ENCODE measurements around the gene ENTPD2. TPM values are rescaled to one million over a fixed set of nuclear protein-coding genes. Genes with fewer than 3 reads are reported as not detected.

Gene ENTPD2
- total and polyA plus RNA-seq, 2 donors (not counting 3 experiments of a cell fraction or from before 2014, with no cell fraction given), result not detected

DNA sequence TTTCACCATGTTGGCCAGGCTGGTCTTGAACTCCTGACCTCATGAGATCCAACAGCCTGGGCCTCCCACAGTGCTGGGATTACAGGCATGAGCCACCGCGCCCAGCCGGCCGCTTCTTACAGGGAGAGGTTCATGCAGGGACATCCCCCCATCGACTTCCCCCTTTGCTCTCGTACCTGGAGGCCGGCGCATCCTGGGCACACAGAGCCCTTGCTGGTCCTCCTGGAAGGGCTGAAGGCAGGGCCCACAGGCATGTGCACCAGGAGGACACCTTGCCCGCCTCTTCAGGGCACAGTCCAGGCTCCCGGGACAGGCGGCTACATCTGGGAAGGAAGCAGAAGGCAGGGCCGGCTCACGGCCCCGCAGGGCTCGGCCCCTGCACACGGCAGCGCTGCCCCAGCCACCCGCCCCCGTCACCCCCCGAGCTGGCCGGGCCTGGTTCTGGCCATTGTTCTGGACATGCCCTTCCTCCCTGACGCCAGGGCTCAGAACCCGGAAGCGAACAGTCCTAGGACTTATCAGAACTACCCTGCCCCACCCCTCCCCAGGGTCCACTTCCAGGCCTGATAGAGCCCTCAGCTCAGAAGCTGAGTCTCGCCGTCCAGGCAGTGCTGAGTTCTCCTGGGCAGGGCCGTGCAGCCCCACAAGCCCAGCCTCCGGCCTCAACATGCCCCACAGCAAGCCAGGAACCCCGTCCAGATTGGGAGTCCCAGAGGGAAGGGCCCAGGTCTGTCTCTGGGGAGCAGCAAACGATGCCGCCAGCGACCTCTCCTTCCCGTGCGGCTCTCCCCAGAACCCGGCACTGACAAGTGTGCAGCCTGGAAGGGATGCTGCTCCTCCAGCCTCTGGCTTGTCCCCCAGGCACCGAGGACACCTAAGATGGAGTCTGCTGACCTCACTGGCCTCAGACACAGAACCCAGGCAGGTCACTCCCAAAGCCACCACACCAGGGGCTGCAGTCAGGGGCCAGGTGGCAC lies 10.8 kb downstream of the ENTPD2 start:
- no peak for DNase-seq (ENCODE audit: low read depth, low spot score)
- dilution Hi-C loops (cut with MboI; ENCODE audit: extremely low pct_ligation_motif_present, low sequenced_read_pairs), result no loop called here
- Histone ChIP-seq H2AFZ (ENCODE audit: low read depth, low read length) (no peak overlapping the region), H3K4me1 (ENCODE audit: control insufficient read depth, extremely low read depth, insufficient read depth, low read length) (peaks cover 41% of the 10 kb centered on the region), H3K9me3 (replicated peaks; ENCODE audit: control insufficient read depth, insufficient read depth, low read length) (no peaks in the 10 kb centered on the region), H3K27me3 (ENCODE audit: control insufficient read depth in 2 of 2, insufficient read depth in 2 of 2, low read length in 2 of 2) (no peaks in the 10 kb centered on the region), H4K20me1 (replicated peaks; ENCODE audit: control insufficient read depth, extremely low read depth, insufficient read depth, low read length) (no peaks in the 10 kb centered on the region), H3K27ac (ENCODE audit: insufficient read depth, low read depth, low read length) (no peak overlapping the region), H3K9ac (replicated peaks; ENCODE audit: extremely low read depth, insufficient read depth, low read length) (no peak overlapping the region), H3K9me1 (replicated peaks; ENCODE audit: control insufficient read depth, extremely low read depth, insufficient read depth, low read length) (no peaks in the 10 kb centered on the region), H3K79me2 (ENCODE audit: control insufficient read depth, insufficient read depth, low read length) (peaks cover 33% of the 10 kb centered on the region), H3K36me3 (ENCODE audit: control insufficient read depth in 2 of 2, extremely low read depth in 1 of 2, insufficient read depth in 2 of 2, low read length in 2 of 2) (peaks cover 0 to 17% of the 10 kb centered on the region in 2 experiments), H3K4me3 (replicated peaks in 1 of 3; ENCODE audit: insufficient read depth in 1 of 3, low read depth in 1 of 3, low read length in 3 of 3) (no peak overlapping the region), H3K4me2 (ENCODE audit: insufficient read depth, low read length) (peak overlapping the region; percentile 24)
- peak; percentile 46 for FAIRE-seq
- ChIA-PET CTCF (interaction anchor here (4.9 to 5.2 kb wide), 2 partner anchors 7 to 14 kb away, joined by 27 to 58 read pairs; no protein-coding TSS in a partner anchor), POLR2A (interaction anchor here (0.7 kb wide), 1 partner anchor 253 kb away, joined by 3 read pairs; no protein-coding TSS in a partner anchor)
- TF ChIP-seq JUN (IDR thresholded peaks at IDR 0.05; ENCODE audit: borderline replicate concordance, insufficient read depth, insufficient read length, low read depth) (no peak), MYC (IDR thresholded peaks at IDR 0.05; ENCODE audit: low read depth, low read length) (no peak), POLR2AphosphoS5 (IDR thresholded peaks at IDR 0.05; ENCODE audit: insufficient read depth, low read depth, low read length) (no peak), EZH2 (IDR thresholded peaks at IDR 0.05; ENCODE audit: borderline replicate concordance, low read depth, low read length, severe bottlenecking) (no peak), POLR2A (IDR thresholded peaks at IDR 0.05; ENCODE audit: low read depth, low read length) (no peak), GATA2 (IDR thresholded peaks at IDR 0.05; ENCODE audit: insufficient read depth, insufficient read length, low read depth, low read length) (no peak), FOS (IDR thresholded peaks at IDR 0.05; ENCODE audit: borderline replicate concordance, insufficient read depth, low read length) (no peak)
- TF ChIP-seq, protein P1, sequence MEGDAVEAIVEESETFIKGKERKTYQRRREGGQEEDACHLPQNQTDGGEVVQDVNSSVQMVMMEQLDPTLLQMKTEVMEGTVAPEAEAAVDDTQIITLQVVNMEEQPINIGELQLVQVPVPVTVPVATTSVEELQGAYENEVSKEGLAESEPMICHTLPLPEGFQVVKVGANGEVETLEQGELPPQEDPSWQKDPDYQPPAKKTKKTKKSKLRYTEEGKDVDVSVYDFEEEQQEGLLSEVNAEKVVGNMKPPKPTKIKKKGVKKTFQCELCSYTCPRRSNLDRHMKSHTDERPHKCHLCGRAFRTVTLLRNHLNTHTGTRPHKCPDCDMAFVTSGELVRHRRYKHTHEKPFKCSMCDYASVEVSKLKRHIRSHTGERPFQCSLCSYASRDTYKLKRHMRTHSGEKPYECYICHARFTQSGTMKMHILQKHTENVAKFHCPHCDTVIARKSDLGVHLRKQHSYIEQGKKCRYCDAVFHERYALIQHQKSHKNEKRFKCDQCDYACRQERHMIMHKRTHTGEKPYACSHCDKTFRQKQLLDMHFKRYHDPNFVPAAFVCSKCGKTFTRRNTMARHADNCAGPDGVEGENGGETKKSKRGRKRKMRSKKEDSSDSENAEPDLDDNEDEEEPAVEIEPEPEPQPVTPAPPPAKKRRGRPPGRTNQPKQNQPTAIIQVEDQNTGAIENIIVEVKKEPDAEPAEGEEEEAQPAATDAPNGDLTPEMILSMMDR (IDR thresholded peaks at IDR 0.05; ENCODE audit: extremely low read depth in 1 of 2, insufficient read depth in 1 of 2, low read depth in 1 of 2, low read length in 2 of 2), result no peak
- TF ChIP-seq, protein P2, sequence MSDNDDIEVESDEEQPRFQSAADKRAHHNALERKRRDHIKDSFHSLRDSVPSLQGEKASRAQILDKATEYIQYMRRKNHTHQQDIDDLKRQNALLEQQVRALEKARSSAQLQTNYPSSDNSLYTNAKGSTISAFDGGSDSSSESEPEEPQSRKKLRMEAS (IDR thresholded peaks at IDR 0.05; ENCODE audit: insufficient read depth, insufficient read length), result no peak
- intact Hi-C loops (cut with micrococcal nuclease), result no loop called here
- no TSS peak for BruUV-seq (replicated peaks)
